ENCODE data around the gene NUP43.
A peak's percentile ranks its signal among the peaks of the same experiment; 100 is the strongest.

The NUP43 gene

DNA sequence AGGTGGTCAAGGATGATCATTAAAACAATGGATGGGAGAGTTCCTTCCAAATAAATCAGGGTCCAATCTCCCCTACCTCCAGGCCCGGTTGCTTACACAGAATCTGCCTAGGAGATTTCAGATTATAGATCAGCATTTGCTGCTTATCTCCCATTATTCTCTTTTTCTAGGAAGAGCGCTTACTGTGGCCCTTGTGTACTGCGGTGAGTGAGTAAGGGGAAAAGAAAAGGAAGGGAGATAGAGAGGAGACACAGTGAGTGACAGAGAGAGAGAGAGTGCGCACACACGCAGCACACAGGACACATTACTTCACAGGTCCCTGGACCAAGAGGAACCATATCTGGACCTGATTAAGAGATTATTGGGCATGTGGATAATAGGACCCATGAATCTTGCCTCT is 34.6 kb downstream of the NUP43 start:
- no peak for ATAC-seq (ENCODE audit: low read depth)
- no peak overlapping the region for H3K27ac ChIP-seq (ENCODE audit: poor library complexity, severe bottlenecking)

GRCh38 chr6:149701714-149702113 is 44.6 kb downstream of the NUP43 start:
- ATAC-seq (ENCODE audit: low read depth) (no peak), DNase-seq (ENCODE audit: low spot score) (no peak)
- Histone ChIP-seq H3K27me3 (ENCODE audit: insufficient read depth, poor library complexity, severe bottlenecking) (no peaks in the 10 kb centered on the region), H3K36me3 (ENCODE audit: low read depth) (peaks cover 61% of the 10 kb centered on the region), H3K9me3 (ENCODE audit: severe bottlenecking) (peaks cover 3% of the 10 kb centered on the region), H3K4me1 (ENCODE audit: insufficient read depth, poor library complexity, severe bottlenecking) (peaks cover 21% of the 10 kb centered on the region), H3K4me3 (ENCODE audit: severe bottlenecking) (no peak overlapping the region), H3K27ac (ENCODE audit: poor library complexity, severe bottlenecking) (no peak overlapping the region)
- no peak for TF ChIP-seq CTCF (IDR thresholded peaks at IDR 0.05; ENCODE audit: poor library complexity, severe bottlenecking)

More for the DNA sequence above, 34.6 kb downstream of the NUP43 start:
- peaks cover 7% of the 10 kb centered on the region for H3K4me1 ChIP-seq (ENCODE audit: insufficient read depth, poor library complexity, severe bottlenecking)
- H3K9me3 ChIP-seq (ENCODE audit: severe bottlenecking), result no peaks in the 10 kb centered on the region
- no peak overlapping the region for H3K4me3 ChIP-seq (ENCODE audit: severe bottlenecking)
- TF ChIP-seq CTCF (IDR thresholded peaks at IDR 0.05; ENCODE audit: poor library complexity, severe bottlenecking), result no peak
- no peak for DNase-seq (ENCODE audit: low spot score)
- no peaks in the 10 kb centered on the region for H3K27me3 ChIP-seq (ENCODE audit: insufficient read depth, poor library complexity, severe bottlenecking)
- peaks cover 30% of the 10 kb centered on the region for H3K36me3 ChIP-seq (ENCODE audit: low read depth)

DNA sequence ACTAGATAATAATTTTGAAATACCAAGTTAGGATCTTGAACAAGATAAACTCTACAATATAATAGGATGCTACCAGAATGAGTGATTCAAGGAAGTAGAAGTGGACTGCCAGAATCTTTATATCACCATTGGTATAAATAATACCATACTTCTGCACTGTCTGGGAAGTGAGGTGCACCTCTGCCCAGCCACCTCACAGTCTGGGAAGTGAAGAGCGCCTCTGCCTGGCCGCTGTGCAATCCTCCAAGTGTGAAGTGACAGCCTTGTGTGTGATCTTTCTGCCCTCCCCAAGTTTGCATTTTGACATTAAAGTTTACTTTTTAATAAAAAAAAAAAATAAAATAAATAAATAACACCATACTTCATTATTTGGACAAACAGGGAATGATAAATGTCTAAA is 47.2 kb downstream of the NUP43 start:
- no peak overlapping the region for H3K27ac ChIP-seq (ENCODE audit: poor library complexity, severe bottlenecking)
- H3K4me1 ChIP-seq (ENCODE audit: insufficient read depth, poor library complexity, severe bottlenecking), result peaks cover 12% of the 10 kb centered on the region
- no peak for DNase-seq (ENCODE audit: low spot score)
- no peak for ATAC-seq (ENCODE audit: low read depth)
- no peaks in the 10 kb centered on the region for H3K9me3 ChIP-seq (ENCODE audit: severe bottlenecking)
- H3K36me3 ChIP-seq (ENCODE audit: low read depth), result peaks cover 63% of the 10 kb centered on the region
- H3K4me3 ChIP-seq (ENCODE audit: severe bottlenecking), result no peak overlapping the region
- H3K27me3 ChIP-seq (ENCODE audit: insufficient read depth, poor library complexity, severe bottlenecking), result no peaks in the 10 kb centered on the region
- TF ChIP-seq CTCF (IDR thresholded peaks at IDR 0.05; ENCODE audit: poor library complexity, severe bottlenecking), result peak; percentile 6

GRCh38 chr6:149698175-149698574 is 48.2 kb downstream of the NUP43 start:
- H3K27ac ChIP-seq (ENCODE audit: poor library complexity, severe bottlenecking), result no peak overlapping the region
- H3K4me1 ChIP-seq (ENCODE audit: insufficient read depth, poor library complexity, severe bottlenecking), result peaks cover 12% of the 10 kb centered on the region
- no peaks in the 10 kb centered on the region for H3K27me3 ChIP-seq (ENCODE audit: insufficient read depth, poor library complexity, severe bottlenecking)
- H3K36me3 ChIP-seq (ENCODE audit: low read depth), result peaks cover 66% of the 10 kb centered on the region
- DNase-seq (ENCODE audit: low spot score) (no peak), ATAC-seq (ENCODE audit: low read depth) (no peak)
- H3K4me3 ChIP-seq (ENCODE audit: severe bottlenecking), result no peak overlapping the region
- no peaks in the 10 kb centered on the region for H3K9me3 ChIP-seq (ENCODE audit: severe bottlenecking)
- TF ChIP-seq CTCF (IDR thresholded peaks at IDR 0.05; ENCODE audit: poor library complexity, severe bottlenecking), result no peak

DNA sequence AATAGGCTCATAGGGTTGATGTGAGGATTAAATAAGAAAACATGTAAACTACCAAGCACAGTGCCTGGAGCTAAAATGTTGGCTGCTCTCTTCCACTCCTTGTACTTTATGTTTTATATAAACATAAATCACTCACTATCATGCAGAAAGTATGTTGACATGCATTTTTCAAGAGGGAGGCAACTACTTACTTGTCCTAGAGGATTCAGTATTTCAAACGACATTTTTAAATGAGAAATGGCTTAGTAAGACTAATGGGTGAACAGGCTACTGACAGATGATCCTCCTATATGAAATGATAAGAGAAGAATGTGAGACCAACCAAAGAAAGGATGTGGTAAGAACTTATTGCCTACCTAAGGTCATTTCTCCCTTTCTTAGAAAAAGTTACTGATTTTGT is 49.4 kb downstream of the NUP43 start:
- no peak for TF ChIP-seq CTCF (IDR thresholded peaks at IDR 0.05; ENCODE audit: poor library complexity, severe bottlenecking)
- H3K9me3 ChIP-seq (ENCODE audit: severe bottlenecking), result no peaks in the 10 kb centered on the region
- H3K36me3 ChIP-seq (ENCODE audit: low read depth), result peaks cover 76% of the 10 kb centered on the region
- no peak overlapping the region for H3K4me3 ChIP-seq (ENCODE audit: severe bottlenecking)
- H3K4me1 ChIP-seq (ENCODE audit: insufficient read depth, poor library complexity, severe bottlenecking), result peaks cover 12% of the 10 kb centered on the region
- H3K27me3 ChIP-seq (ENCODE audit: insufficient read depth, poor library complexity, severe bottlenecking), result no peaks in the 10 kb centered on the region
- peak; percentile 82 for ATAC-seq (ENCODE audit: low read depth)
- no peak for DNase-seq (ENCODE audit: low spot score)
- H3K27ac ChIP-seq (ENCODE audit: poor library complexity, severe bottlenecking), result peak overlapping the region; percentile 45

All from RWPE2 (cell line).